Hepatic stellate cell (primary cell): Measurements from ENCODE around the gene DAD1.
"Not testable (repeated sequence)": the region's sequence is repeated elsewhere in the genome, so short reads cannot be mapped to it uniquely, and the experiment has no call there.

Experiments used
- DNase-seq: peaks from one replicate; pipeline ENCODE4 v3.0.0; 2011; ENCODE audit warnings: low spot score

DAD1 gene

GRCh38 chr14:22552001-22552826 lies 36.8 kb downstream of the DAD1 start:
- no peak for DNase-seq

GRCh38 chr14:22551605-22551997 lies 37.4 kb downstream of the DAD1 start:
- DNase-seq: peak; percentile 24

DNA sequence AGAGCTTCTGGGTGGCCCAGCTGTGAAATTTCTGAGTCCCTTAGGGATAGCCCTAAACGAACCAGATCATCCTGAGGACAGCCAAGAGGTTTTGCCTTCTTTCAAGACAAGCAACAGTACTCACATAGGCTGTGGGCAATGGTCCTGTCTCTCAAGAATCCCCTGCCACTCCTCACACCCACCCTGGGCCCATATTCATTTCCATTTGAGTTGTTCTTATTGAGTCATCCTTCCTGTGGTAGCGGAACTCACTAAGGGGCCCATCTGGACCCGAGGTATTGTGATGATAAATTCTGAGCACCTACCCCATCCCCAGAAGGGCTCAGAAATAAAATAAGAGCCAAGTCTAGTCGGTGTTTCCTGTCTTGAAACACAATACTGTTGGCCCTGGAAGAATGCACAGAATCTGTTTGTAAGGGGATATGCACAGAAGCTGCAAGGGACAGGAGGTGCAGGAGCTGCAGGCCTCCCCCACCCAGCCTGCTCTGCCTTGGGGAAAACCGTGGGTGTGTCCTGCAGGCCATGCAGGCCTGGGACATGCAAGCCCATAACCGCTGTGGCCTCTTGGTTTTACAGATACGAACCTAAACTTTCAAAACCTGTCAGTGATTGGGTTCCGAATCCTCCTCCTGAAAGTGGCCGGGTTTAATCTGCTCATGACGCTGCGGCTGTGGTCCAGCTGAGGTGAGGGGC lies 38.9 kb downstream of the DAD1 start:
- no peak for DNase-seq

- no peak for DNase-seq
Observed at GRCh38 chr14:22549324-22549962, 39.6 kb downstream of the DAD1 start.

- no peak for DNase-seq
Observed at GRCh38 chr14:22547948-22548750, 40.9 kb downstream of the DAD1 start.

GRCh38 chr14:22547313-22547947 lies 41.6 kb downstream of the DAD1 start:
- DNase-seq: no peak

- no peak for DNase-seq
Observed at GRCh38 chr14:22546722-22547071, 42.3 kb downstream of the DAD1 start.

DNA sequence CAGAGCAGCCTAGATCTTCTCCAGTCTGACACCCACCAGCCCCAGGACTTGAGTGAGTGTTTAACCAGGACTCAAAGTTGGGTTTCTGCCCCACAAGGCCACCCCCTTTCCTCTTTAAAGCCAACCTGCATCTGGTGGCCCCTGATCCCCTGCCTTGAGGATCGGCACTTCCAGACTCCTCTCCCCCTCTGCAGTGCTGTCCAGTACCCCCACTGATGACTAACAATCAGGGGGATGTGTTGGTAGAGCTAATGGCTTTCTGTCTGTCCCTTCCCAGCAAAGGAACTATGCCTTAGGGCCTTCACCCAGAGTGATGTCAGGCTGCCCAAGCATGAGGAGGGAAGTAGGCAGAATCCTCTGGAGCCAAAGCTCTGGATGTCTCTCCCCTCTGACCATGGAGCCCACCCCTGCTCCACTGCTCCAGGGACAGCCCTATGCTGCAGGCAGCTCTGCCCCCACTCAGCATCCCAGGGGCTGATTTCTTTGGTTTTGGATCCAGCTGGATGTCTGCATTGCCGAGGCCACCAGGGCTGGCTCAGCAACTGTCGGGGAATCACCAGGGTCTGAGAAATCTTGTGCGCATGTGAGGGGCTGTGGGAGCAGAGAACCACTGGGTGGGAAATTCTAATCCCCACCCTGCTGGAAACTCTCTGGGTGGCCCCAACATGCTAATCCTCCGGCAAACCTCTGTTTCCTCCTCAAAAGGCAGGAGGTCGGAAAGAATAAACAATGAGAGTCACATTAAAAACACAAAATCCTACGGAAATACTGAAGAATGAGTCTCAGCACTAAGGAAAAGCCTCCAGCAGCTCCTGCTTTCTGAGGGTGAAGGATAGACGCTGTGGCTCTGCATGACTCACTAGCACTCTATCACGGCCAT lies 42.9 kb downstream of the DAD1 start:
- peak; percentile 85 for DNase-seq

DNA sequence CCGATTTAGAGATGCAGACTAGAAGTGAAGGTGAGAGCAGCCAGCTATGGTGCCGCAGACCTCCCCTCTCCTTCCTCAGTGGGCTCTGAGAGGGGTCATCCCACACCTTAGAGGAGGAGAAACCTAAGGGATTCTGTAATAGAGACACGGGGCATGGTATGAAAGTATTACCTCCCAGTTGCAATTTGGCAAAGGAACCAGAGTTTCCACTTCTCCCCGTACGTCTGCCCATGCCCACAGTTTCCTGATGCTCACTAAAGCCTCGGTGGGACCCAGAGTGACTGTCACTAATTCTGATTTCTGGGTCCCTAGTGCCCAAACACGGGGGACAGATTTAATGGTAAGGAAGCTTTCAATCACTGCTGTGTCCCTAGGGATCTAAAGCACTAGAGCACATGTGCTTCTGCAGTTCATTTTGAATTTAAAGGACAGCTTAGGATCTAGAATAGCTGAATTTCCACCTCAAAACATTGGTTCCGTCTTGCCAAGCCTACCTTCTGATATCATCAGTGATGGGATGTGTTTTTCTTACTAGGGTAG lies 44.1 kb downstream of the DAD1 start:
- no peak for DNase-seq

GRCh38 chr14:22544406-22544805 lies 44.6 kb downstream of the DAD1 start:
- DNase-seq: no peak

DNA sequence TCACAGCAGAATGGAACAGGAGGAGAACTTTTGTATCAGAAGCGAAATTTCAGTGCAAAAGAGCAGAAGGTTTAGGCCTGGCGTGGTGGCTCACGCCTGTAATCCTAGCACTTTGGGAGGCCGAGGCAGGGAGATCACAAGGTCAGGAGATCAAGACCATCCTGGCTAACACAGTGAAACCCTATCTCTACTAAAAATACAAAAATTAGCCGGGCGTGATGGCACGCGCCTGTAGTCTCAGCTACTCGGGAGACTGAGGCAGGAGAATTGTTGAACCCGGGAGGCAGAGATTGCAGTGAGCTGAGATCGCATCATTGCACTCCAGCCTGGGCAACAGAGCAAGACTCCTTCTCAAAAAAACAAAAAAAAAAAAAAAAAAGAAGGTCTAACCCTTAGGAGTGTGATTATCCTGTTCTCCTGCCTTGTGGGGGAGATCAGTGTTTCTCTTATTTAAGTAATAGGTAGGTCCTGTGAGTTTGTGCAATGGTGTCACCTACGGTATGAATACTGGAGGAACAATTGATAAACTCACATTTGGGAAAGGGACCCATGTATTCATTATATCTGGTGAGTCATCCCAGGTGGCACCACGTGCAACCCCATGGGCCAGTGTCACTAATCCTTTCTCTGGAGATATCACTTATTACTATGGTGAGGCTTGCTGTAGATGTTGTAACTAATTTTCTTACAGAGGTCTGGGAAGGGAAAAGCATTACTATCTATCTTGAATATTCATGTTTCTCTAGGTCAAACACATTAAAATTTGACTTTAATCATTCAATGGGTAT lies 45.3 kb downstream of the DAD1 start:
- DNase-seq: not testable (repeated sequence)

DNA sequence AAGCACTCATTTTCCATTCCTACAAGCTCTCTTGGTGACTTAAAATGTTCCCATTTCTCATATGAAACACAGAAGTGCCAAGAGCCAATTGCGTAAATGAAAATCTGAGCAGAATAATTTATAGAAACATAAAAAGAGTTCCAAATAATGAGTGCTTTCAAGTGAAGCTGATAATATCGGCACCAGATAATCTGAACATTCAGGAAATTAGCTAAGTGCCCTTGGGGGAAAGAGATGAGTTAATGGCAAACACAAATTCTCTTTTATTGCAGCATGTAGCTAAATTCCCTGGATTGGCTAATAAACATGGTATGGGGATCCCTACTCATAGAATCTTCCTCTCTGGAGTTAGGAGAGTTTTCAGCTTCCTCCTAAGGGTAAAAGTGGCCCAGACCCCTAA lies 46.7 kb downstream of the DAD1 start:
- DNase-seq: no peak

GRCh38 chr14:22541721-22542120 lies 47.3 kb downstream of the DAD1 start:
- DNase-seq: no peak

DNA sequence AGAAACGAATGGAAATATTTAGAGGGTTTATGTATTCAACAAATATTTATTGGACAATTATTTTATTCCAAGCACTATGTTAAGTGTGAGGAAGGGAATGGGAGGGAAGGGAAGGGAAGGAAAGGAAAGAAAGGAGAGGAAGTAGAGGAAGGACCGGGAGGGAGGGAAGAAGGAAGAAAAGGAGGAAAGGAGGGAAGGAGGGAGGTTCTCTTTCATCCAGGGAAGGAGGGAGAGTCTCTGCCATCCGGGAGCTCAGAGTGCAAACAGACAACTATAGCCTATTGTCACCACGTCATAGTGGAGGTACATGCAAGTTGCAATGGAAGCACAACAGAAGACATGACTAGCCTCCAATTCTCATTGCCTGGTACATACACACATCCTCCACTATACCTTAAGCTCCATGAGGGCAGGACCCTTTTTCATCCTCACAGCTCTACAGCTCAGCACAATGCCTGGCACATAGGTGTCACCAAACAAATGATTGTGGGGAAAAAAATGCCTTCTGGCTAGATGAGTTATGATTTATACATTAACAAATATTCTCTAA lies 48.1 kb downstream of the DAD1 start:
- no peak for DNase-seq

GRCh38 chr14:22540293-22540692 lies 48.7 kb downstream of the DAD1 start:
- DNase-seq: no peak

DNA sequence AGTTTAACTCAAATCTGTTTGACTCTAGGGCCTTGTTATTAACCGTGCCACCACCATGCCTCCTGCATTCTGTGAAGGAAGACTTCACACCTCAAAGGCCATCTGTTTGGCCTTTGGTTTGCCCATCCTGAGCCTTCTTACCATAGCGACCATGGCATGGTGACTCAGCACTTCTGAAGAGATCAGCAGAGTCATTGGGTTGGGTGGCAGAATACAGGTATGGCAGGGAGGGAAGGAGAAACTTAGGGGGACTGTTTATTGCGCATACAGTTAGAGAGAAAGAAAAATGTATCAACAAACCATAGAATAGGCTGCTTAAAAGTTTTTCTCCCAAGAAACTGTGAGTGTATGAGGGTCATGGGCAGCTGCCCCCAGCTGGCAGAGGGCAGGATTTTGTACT lies 49.2 kb downstream of the DAD1 start:
- DNase-seq: no peak

GRCh38 chr14:22538671-22539228 lies 50.3 kb downstream of the DAD1 start:
- DNase-seq: no peak

GRCh38 chr14:22537436-22538310 lies 51.4 kb downstream of the DAD1 start:
- no peak for DNase-seq
